IPS-18a (cell line): ENCODE data around the gene WSCD1.
A peak's percentile ranks its signal among the peaks of the same experiment; 100 is the strongest.

Experiments
- H3K27ac ChIP-seq: one replicate; pipeline ENCODE4 v1.5.1; 2013; ENCODE audit warnings: low read length
- H3K27me3 ChIP-seq: one replicate; pipeline ENCODE4 v1.6.1; 2013; ENCODE audit warnings: mild to moderate bottlenecking, low read length; ENCODE audit not compliant: control insufficient read depth, insufficient read depth
- H3K36me3 ChIP-seq: one replicate; pipeline ENCODE4 v1.6.1; 2013; ENCODE audit warnings: low read depth, low read length; ENCODE audit not compliant: control insufficient read depth
- H3K4me1 ChIP-seq: one replicate; pipeline ENCODE4 v1.6.1; 2013; ENCODE audit warnings: low read depth, low read length; ENCODE audit not compliant: control insufficient read depth
- H3K4me3 ChIP-seq: one replicate; pipeline ENCODE4 v1.5.1; 2013; ENCODE audit warnings: low read length
- H3K9ac ChIP-seq: one replicate; pipeline ENCODE4 v1.6.1; 2013; ENCODE audit warnings: mild to moderate bottlenecking, low read length, moderate library complexity
- H3K9me3 ChIP-seq: one replicate; pipeline ENCODE4 v1.6.1; 2013; ENCODE audit warnings: low read depth, low read length; ENCODE audit not compliant: control insufficient read depth

The WSCD1 gene

GRCh38 chr17:6064868-6065267 lies 5.3 kb upstream of the WSCD1 start:
- no peaks in the 10 kb centered on the region for H3K9me3 ChIP-seq
- no peaks in the 10 kb centered on the region for H3K36me3 ChIP-seq
- peaks cover 10% of the 10 kb centered on the region for H3K27me3 ChIP-seq
- no peak overlapping the region for H3K9ac ChIP-seq
- H3K4me3 ChIP-seq = no peak overlapping the region
- H3K27ac ChIP-seq = no peak overlapping the region
- H3K4me1 ChIP-seq = peaks cover 6% of the 10 kb centered on the region

- Histone ChIP-seq H3K4me1 (peaks cover 6% of the 10 kb centered on the region), H3K9me3 (no peaks in the 10 kb centered on the region), H3K36me3 (no peaks in the 10 kb centered on the region), H3K4me3 (no peak overlapping the region), H3K27me3 (peaks cover 12% of the 10 kb centered on the region), H3K9ac (no peak overlapping the region), H3K27ac (no peak overlapping the region)
Measured at GRCh38 chr17:6065351-6065750, 4.8 kb upstream of the WSCD1 start.

GRCh38 chr17:6066183-6066948 lies 3.8 kb upstream of the WSCD1 start:
- no peaks in the 10 kb centered on the region for H3K36me3 ChIP-seq
- peaks cover 7% of the 10 kb centered on the region for H3K4me1 ChIP-seq
- H3K9me3 ChIP-seq = no peaks in the 10 kb centered on the region
- no peak overlapping the region for H3K27ac ChIP-seq
- no peak overlapping the region for H3K4me3 ChIP-seq
- no peak overlapping the region for H3K9ac ChIP-seq
- H3K27me3 ChIP-seq = peaks cover 13% of the 10 kb centered on the region

GRCh38 chr17:6067060-6067459 lies 3.1 kb upstream of the WSCD1 start:
- Histone ChIP-seq H3K9ac (no peak overlapping the region), H3K4me3 (no peak overlapping the region), H3K36me3 (no peaks in the 10 kb centered on the region), H3K27ac (no peak overlapping the region), H3K27me3 (peaks cover 17% of the 10 kb centered on the region), H3K4me1 (peaks cover 11% of the 10 kb centered on the region), H3K9me3 (no peaks in the 10 kb centered on the region)

- H3K9ac ChIP-seq = no peak overlapping the region
- peak overlapping the region; percentile 85 for H3K4me3 ChIP-seq
Measured at GRCh38 chr17:6070430-6070912, 292 bp downstream of the WSCD1 start.

GRCh38 chr17:6070913-6071511 lies 833 bp downstream of the WSCD1 start:
- Histone ChIP-seq H3K4me1 (peaks cover 11% of the 10 kb centered on the region), H3K9ac (peak overlapping the region; percentile 16), H3K36me3 (peaks cover 4% of the 10 kb centered on the region), H3K4me3 (peak overlapping the region; percentile 85), H3K27me3 (peaks cover 17% of the 10 kb centered on the region), H3K9me3 (no peaks in the 10 kb centered on the region), H3K27ac (no peak overlapping the region)

More at GRCh38 chr17:6070430-6070912, 292 bp downstream of the WSCD1 start:
- Histone ChIP-seq H3K27me3 (peaks cover 17% of the 10 kb centered on the region), H3K36me3 (peaks cover 4% of the 10 kb centered on the region), H3K4me1 (peaks cover 11% of the 10 kb centered on the region), H3K27ac (no peak overlapping the region), H3K9me3 (no peaks in the 10 kb centered on the region)

GRCh38 chr17:6071528-6072065 lies 1.4 kb downstream of the WSCD1 start:
- no peaks in the 10 kb centered on the region for H3K9me3 ChIP-seq
- no peak overlapping the region for H3K9ac ChIP-seq
- peak overlapping the region; percentile 85 for H3K4me3 ChIP-seq
- peaks cover 11% of the 10 kb centered on the region for H3K4me1 ChIP-seq
- H3K27ac ChIP-seq = no peak overlapping the region
- peaks cover 17% of the 10 kb centered on the region for H3K27me3 ChIP-seq
- H3K36me3 ChIP-seq = peaks cover 4% of the 10 kb centered on the region

GRCh38 chr17:6072157-6072556 lies 2.0 kb downstream of the WSCD1 start:
- peaks cover 11% of the 10 kb centered on the region for H3K4me1 ChIP-seq

GRCh38 chr17:6072611-6073010 lies 2.4 kb downstream of the WSCD1 start:
- peaks cover 17% of the 10 kb centered on the region for H3K27me3 ChIP-seq

More at GRCh38 chr17:6072157-6072556, 2.0 kb downstream of the WSCD1 start:
- Histone ChIP-seq H3K27ac (no peak overlapping the region), H3K36me3 (peaks cover 4% of the 10 kb centered on the region), H3K9me3 (no peaks in the 10 kb centered on the region), H3K4me3 (no peak overlapping the region), H3K27me3 (peaks cover 17% of the 10 kb centered on the region), H3K9ac (no peak overlapping the region)

GRCh38 chr17:6073620-6074019 lies 3.4 kb downstream of the WSCD1 start:
- H3K4me1 ChIP-seq = peaks cover 17% of the 10 kb centered on the region
- H3K27ac ChIP-seq = no peak overlapping the region
- no peaks in the 10 kb centered on the region for H3K9me3 ChIP-seq
- H3K4me3 ChIP-seq = no peak overlapping the region
- H3K36me3 ChIP-seq = peaks cover 4% of the 10 kb centered on the region
- peaks cover 17% of the 10 kb centered on the region for H3K27me3 ChIP-seq
- no peak overlapping the region for H3K9ac ChIP-seq

More at GRCh38 chr17:6072611-6073010, 2.4 kb downstream of the WSCD1 start:
- peaks cover 4% of the 10 kb centered on the region for H3K36me3 ChIP-seq
- H3K4me3 ChIP-seq = no peak overlapping the region
- peaks cover 12% of the 10 kb centered on the region for H3K4me1 ChIP-seq
- H3K27ac ChIP-seq = no peak overlapping the region
- H3K9ac ChIP-seq = no peak overlapping the region
- no peaks in the 10 kb centered on the region for H3K9me3 ChIP-seq

GRCh38 chr17:6075050-6075449 lies 4.9 kb downstream of the WSCD1 start:
- H3K27ac ChIP-seq = no peak overlapping the region
- no peaks in the 10 kb centered on the region for H3K9me3 ChIP-seq
- no peak overlapping the region for H3K4me3 ChIP-seq
- H3K27me3 ChIP-seq = peaks cover 5% of the 10 kb centered on the region
- peaks cover 10% of the 10 kb centered on the region for H3K4me1 ChIP-seq
- no peak overlapping the region for H3K9ac ChIP-seq
- H3K36me3 ChIP-seq = peaks cover 4% of the 10 kb centered on the region
